H9 (cell line): ENCODE data around the gene CCR9. TPM values are rescaled to one million over a fixed set of nuclear protein-coding genes. Genes with fewer than 3 reads are reported as not detected.

Source experiments
- DNase-seq: peaks from one replicate; pipeline ENCODE4 v3.0.0-alpha.2; 2017
- H2AFZ ChIP-seq: one replicate; pipeline ENCODE4 v1.6.1; 2013; ENCODE audit warnings: mild to moderate bottlenecking, low read length, control low read depth, moderate library complexity
- H2AK5ac ChIP-seq: 2 replicates; pipeline ENCODE4 v1.6.1; 2013; ENCODE audit warnings: low read length, control low read depth, mixed read lengths; ENCODE audit not compliant: insufficient read length
- H2BK120ac ChIP-seq: one replicate; pipeline ENCODE4 v1.6.1; 2013; ENCODE audit warnings: low read depth, mild to moderate bottlenecking, low read length, control low read depth, inconsistent platforms; ENCODE audit not compliant: poor library complexity, severe bottlenecking
- H2BK12ac ChIP-seq: 2 replicates; pipeline ENCODE4 v1.6.1; 2013; ENCODE audit warnings: low read length, control low read depth, mixed read lengths, low read depth; ENCODE audit not compliant: insufficient read length
- H2BK15ac ChIP-seq: 2 replicates; pipeline ENCODE4 v1.6.1; 2013; ENCODE audit warnings: low read depth, low read length, control low read depth
- H2BK20ac ChIP-seq: one replicate; pipeline ENCODE4 v1.6.1; 2013; ENCODE audit warnings: low read depth, mild to moderate bottlenecking, low read length, control low read depth, inconsistent platforms; ENCODE audit not compliant: poor library complexity, severe bottlenecking
- H2BK5ac ChIP-seq: 2 replicates; pipeline ENCODE4 v1.6.1; 2013; ENCODE audit warnings: low read length, control low read depth, mixed read lengths; ENCODE audit not compliant: insufficient read length
- H3K14ac ChIP-seq: 2 replicates; pipeline ENCODE4 v1.6.1; 2013; ENCODE audit warnings: low read length, control low read depth; ENCODE audit not compliant: insufficient read depth
- H3K18ac ChIP-seq: 2 replicates; pipeline ENCODE4 v1.6.1; 2013; ENCODE audit warnings: low read depth, mild to moderate bottlenecking, mixed read lengths, low read length, control low read depth; ENCODE audit not compliant: insufficient read length
- H3K23ac ChIP-seq: 2 replicates; pipeline ENCODE4 v1.6.1; 2013; ENCODE audit warnings: low read length, control low read depth, mixed read lengths, low read depth; ENCODE audit not compliant: insufficient read length
- H3K23me2 ChIP-seq: 2 replicates; pipeline ENCODE4 v1.6.1; 2013; ENCODE audit warnings: low read depth, mild to moderate bottlenecking, mixed read lengths, low read length, control low read depth; ENCODE audit not compliant: insufficient read length, poor library complexity, severe bottlenecking
- H3K27ac ChIP-seq: 2 replicates; pipeline ENCODE4 v1.5.1; 2013; ENCODE audit warnings: low read length, control low read depth, mixed read lengths, low read depth; ENCODE audit not compliant: insufficient read length
- H3K27me3 ChIP-seq: 2 replicates; pipeline ENCODE4 v1.6.1; 2013; ENCODE audit warnings: low read length, control low read depth, inconsistent platforms; ENCODE audit not compliant: insufficient read depth
- H3K4ac ChIP-seq: 2 replicates; pipeline ENCODE4 v1.6.1; 2013; ENCODE audit warnings: low read depth, mild to moderate bottlenecking, control low read depth, inconsistent platforms, low read length, moderate library complexity
- H3K4me1 ChIP-seq: 2 replicates; pipeline ENCODE4 v1.6.1; 2013; ENCODE audit warnings: low read length, control low read depth, inconsistent platforms; ENCODE audit not compliant: insufficient read depth
- H3K4me2 ChIP-seq: 2 replicates; pipeline ENCODE4 v1.6.1; 2013; ENCODE audit warnings: low read length, control low read depth, mixed read lengths; ENCODE audit not compliant: insufficient read length, insufficient read depth
- H3K56ac ChIP-seq: 2 replicates; pipeline ENCODE4 v1.6.1; 2013; ENCODE audit warnings: low read depth, mild to moderate bottlenecking, mixed read lengths, low read length, control low read depth; ENCODE audit not compliant: insufficient read length
- H3K79me1 ChIP-seq: 2 replicates; pipeline ENCODE4 v1.6.1; 2013; ENCODE audit warnings: low read depth, mild to moderate bottlenecking, moderate library complexity, low read length, control low read depth, inconsistent platforms; ENCODE audit not compliant: insufficient read depth, poor library complexity, severe bottlenecking
- H3K79me2 ChIP-seq: 2 replicates; pipeline ENCODE4 v1.6.1; 2013; ENCODE audit warnings: low read length, control low read depth, inconsistent platforms; ENCODE audit not compliant: insufficient read depth
- H3K9ac ChIP-seq: 2 replicates; pipeline ENCODE4 v1.6.1; 2013; ENCODE audit warnings: low read length, control low read depth, mixed read lengths; ENCODE audit not compliant: insufficient read length; ENCODE audit errors: extremely low read depth
- H3K9me3 ChIP-seq: one replicate; pipeline ENCODE4 v1.6.1; 2013; ENCODE audit warnings: low read depth, low read length, inconsistent platforms; ENCODE audit not compliant: control insufficient read depth
- H3T11ph ChIP-seq: one replicate; pipeline ENCODE4 v1.6.1; 2013; ENCODE audit warnings: mild to moderate bottlenecking, low read length, control low read depth, inconsistent platforms
- H4K20me1 ChIP-seq: one replicate; pipeline ENCODE4 v1.6.1; 2013; ENCODE audit not compliant: control insufficient read depth, insufficient read length, insufficient read depth
- H4K5ac ChIP-seq: 2 replicates; pipeline ENCODE4 v1.6.1; 2013; ENCODE audit warnings: low read depth, mild to moderate bottlenecking, mixed read lengths, low read length, control low read depth; ENCODE audit not compliant: insufficient read length
- H4K8ac ChIP-seq: replicated peaks from 2 replicates; pipeline ENCODE4 v1.6.1; 2013; ENCODE audit warnings: low read length, control low read depth, mixed read lengths, low read depth; ENCODE audit not compliant: insufficient read length
- H4K91ac ChIP-seq: 2 replicates; pipeline ENCODE4 v1.6.1; 2013; ENCODE audit warnings: low read depth, mild to moderate bottlenecking, moderate library complexity, mixed read lengths, low read length, control low read depth; ENCODE audit not compliant: insufficient read length
- H3K27ac Mint-ChIP-seq, 3 experiments: 2 replicates in 2 of 3; 3 replicates in 1 of 3; pipeline ENCODE4 v1.8.0; 2020 to 2021; ENCODE audit warnings: mixed read lengths in 3 of 3, mild to moderate bottlenecking in 1 of 3, moderate library complexity in 1 of 3
- H3K27me3 Mint-ChIP-seq: 2 replicates; pipeline ENCODE4 v1.8.0; 2021; ENCODE audit warnings: low read depth, mild to moderate bottlenecking, moderate library complexity, mixed read lengths
- H3K36me3 Mint-ChIP-seq, 3 experiments: 2 replicates in 2 of 3; 3 replicates in 1 of 3; pipeline ENCODE4 v1.8.0; 2020 to 2021; ENCODE audit warnings: low read depth in 3 of 3, mixed read lengths in 3 of 3; ENCODE audit not compliant: insufficient read depth in 1 of 3
- H3K4me1 Mint-ChIP-seq, 2 experiments: 2 replicates each; pipeline ENCODE4 v1.8.0; 2020; ENCODE audit warnings: mixed read lengths in 2 of 2
- H3K4me3 Mint-ChIP-seq, 2 experiments: 2 replicates in 1 of 2; 3 replicates in 1 of 2; pipeline ENCODE4 v1.8.0; 2020 to 2021; ENCODE audit warnings: mild to moderate bottlenecking in 2 of 2, mixed read lengths in 2 of 2, moderate library complexity in 1 of 2
- H3K9me3 Mint-ChIP-seq, 2 experiments: 2 replicates in 1 of 2; 3 replicates in 1 of 2; pipeline ENCODE4 v1.8.0; 2020; ENCODE audit warnings: mild to moderate bottlenecking in 2 of 2, mixed read lengths in 2 of 2, moderate library complexity in 1 of 2
- WGBS: extraction: QIAGEN DNeasy Blood & Tissue Kit; methylation state at CpG from one replicate; pipeline ENCODE4 v1.1.7; 2013; ENCODE audit warnings: missing lambda C conversion rate, low lambda C conversion rate, mixed read lengths; ENCODE audit not compliant: insufficient read length; ENCODE audit errors: extremely low coverage; 5-methylcytosine and 5-hydroxymethylcytosine counted together
- total RNA-seq: library from RNA; stranded (reverse); gene quantifications from 2 replicates; pipeline ENCODE4 v1.2.1, GENCODE V29; 2021
- TF ChIP-seq, protein P1 (sequence below): fragments of 200-600 bp; sonication (generic); conservative IDR thresholded peaks from 3 replicates; pipeline ENCODE4 v1.8.0; 2021; ENCODE audit warnings: antibody characterized with exemption, mild to moderate bottlenecking

The CCR9 gene
- total RNA-seq, 1 experiment from 2014 or later: not detected

DNA sequence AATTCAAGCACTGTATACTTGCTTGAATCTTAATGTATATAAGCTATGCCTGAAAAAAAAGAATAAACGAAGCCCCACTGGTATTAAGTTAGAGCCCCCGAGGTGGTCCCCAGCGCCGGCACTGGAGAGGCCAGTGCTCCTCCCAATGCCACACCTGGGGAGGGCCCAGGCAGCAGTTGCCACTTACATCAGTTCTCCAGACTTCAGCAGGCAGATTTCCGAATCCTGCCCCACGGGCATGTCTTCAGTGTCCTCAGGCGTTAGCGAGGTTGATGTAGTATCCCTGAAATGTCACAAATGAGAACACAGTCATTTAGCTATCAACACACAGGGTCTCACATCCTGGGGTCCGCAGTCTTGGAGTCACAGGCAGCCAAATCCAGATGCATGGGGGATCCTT is 49.9 kb downstream of the CCR9 start:
- H3K9me3 ChIP-seq: no peaks in the 10 kb centered on the region
- H3K14ac ChIP-seq: no peak overlapping the region
- H3K79me2 ChIP-seq: no peaks in the 10 kb centered on the region
- TF ChIP-seq, protein P1, sequence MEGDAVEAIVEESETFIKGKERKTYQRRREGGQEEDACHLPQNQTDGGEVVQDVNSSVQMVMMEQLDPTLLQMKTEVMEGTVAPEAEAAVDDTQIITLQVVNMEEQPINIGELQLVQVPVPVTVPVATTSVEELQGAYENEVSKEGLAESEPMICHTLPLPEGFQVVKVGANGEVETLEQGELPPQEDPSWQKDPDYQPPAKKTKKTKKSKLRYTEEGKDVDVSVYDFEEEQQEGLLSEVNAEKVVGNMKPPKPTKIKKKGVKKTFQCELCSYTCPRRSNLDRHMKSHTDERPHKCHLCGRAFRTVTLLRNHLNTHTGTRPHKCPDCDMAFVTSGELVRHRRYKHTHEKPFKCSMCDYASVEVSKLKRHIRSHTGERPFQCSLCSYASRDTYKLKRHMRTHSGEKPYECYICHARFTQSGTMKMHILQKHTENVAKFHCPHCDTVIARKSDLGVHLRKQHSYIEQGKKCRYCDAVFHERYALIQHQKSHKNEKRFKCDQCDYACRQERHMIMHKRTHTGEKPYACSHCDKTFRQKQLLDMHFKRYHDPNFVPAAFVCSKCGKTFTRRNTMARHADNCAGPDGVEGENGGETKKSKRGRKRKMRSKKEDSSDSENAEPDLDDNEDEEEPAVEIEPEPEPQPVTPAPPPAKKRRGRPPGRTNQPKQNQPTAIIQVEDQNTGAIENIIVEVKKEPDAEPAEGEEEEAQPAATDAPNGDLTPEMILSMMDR: no peak
- no peak overlapping the region for H3K4me2 ChIP-seq
- no peak overlapping the region for H4K91ac ChIP-seq
- DNase-seq: no peak
- no peaks in the 10 kb centered on the region for H3K23me2 ChIP-seq
- Mint-ChIP-seq H3K4me3 (no peak overlapping the region), H3K4me1 (peaks cover 16 to 20% of the 10 kb centered on the region in 2 experiments), H3K27ac (no peak overlapping the region), H3K27me3 (no peaks in the 10 kb centered on the region), H3K9me3 (no peaks in the 10 kb centered on the region), H3K36me3 (peaks cover 12 to 49% (median 45%) of the 10 kb centered on the region in 3 experiments; a peak in 6 of 7 replicates)
- no peak overlapping the region for H2AFZ ChIP-seq
- no peak overlapping the region for H2BK20ac ChIP-seq
- no peaks in the 10 kb centered on the region for H4K20me1 ChIP-seq
- no peak overlapping the region for H3K4ac ChIP-seq
- no peak overlapping the region for H2BK120ac ChIP-seq
- H3K23ac ChIP-seq: no peak overlapping the region
- no peak overlapping the region for H4K8ac ChIP-seq
- no peak overlapping the region for H3K27ac ChIP-seq
- H2AK5ac ChIP-seq: no peak overlapping the region
- no peaks in the 10 kb centered on the region for H3K79me1 ChIP-seq
- H3K18ac ChIP-seq: no peak overlapping the region
- no peak overlapping the region for H4K5ac ChIP-seq
- no CpG with 5 or more reads among the region's 9 CpGs for WGBS
- no peak overlapping the region for H3K9ac ChIP-seq
- H2BK15ac ChIP-seq: no peak overlapping the region
- no peaks in the 10 kb centered on the region for H3K27me3 ChIP-seq
- H3K56ac ChIP-seq: no peak overlapping the region
- H2BK12ac ChIP-seq: no peak overlapping the region
- H3T11ph ChIP-seq: no peak overlapping the region
- no peaks in the 10 kb centered on the region for H3K4me1 ChIP-seq
- H2BK5ac ChIP-seq: no peak overlapping the region
